AG10803 (cell line): ENCODE measurements around the gene LEAP2.

Experiments used
- DNase-seq: peaks from one replicate; pipeline ENCODE4 v3.0.0; 2010; ENCODE audit warnings: low read depth
- H3K4me3 ChIP-seq: 2 replicates; pipeline ENCODE4 v1.5.1; 2011; ENCODE audit warnings: mild to moderate bottlenecking, low read length, control low read depth
- CTCF ChIP-seq: conservative IDR thresholded peaks from 2 replicates; pipeline ENCODE4 v1.5.1; 2011; ENCODE audit warnings: mild to moderate bottlenecking, low read length, control low read depth, inconsistent platforms

LEAP2 gene

GRCh38 chr5:132909702-132910101 lies 36.2 kb downstream of the LEAP2 start:
- DNase-seq: no peak
- no peak overlapping the region for H3K4me3 ChIP-seq
- TF ChIP-seq CTCF: no peak

- no peak for DNase-seq
- TF ChIP-seq CTCF: no peak
- H3K4me3 ChIP-seq: no peak overlapping the region
Observed at GRCh38 chr5:132915681-132916080, 42.2 kb downstream of the LEAP2 start.

- H3K4me3 ChIP-seq: no peak overlapping the region
- DNase-seq: no peak
- no peak for TF ChIP-seq CTCF
Observed at GRCh38 chr5:132916086-132916485, 42.6 kb downstream of the LEAP2 start.
